ENCODE data around the gene FKBP7.
"Not testable (repeated sequence)": the region's sequence is repeated elsewhere in the genome, so short reads cannot be mapped to it uniquely, and the experiment has no call there.

Gene FKBP7

DNA sequence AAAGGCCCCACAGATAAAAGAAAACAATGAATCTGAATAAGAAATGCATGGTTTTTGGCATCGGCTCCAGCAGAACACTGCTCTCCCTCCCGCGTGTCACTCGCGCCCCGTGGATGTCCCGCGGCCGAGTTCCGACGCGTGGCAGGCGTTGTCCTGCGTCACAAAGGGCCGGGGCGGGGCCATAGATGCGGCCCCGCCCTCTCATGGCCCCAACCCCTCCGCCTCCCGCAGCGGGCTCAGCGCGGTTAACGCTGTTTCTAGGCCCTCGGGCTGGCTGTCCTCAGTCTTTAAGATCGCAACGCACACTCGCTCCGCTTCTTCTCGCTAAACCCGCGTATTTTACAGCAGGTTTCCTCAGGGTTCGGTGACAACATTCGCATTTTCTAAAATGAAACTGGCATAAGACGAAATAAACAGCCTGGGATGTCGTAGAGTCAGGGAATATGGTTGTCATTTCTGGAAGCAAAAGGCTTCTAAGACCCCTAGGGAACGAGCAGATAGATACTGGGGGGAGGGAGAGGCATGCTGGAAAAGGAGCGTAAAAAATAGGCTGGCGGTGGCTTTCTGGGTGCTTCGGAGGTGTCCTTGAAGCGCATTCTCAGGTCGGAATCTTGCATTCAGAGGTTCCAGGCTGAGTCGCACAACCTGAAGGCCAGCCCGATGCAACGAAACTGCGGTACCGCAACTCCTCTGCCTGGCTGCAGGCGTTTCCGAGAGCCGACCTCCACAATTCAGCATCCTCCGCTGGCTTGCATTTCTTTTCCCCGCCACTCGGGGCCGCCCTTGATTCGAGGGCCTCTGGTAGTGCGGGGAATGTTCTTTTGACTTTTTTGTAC, at the start of gene FKBP7:
FKBP7 (minus strand) TSS at position 162 of the 836 bp plus-strand sequence; CDS start at position 61, 101 bp downstream.
- ATAC-seq = peak; percentile 71
- peak; percentile 84 for DNase-seq

GRCh38 chr2:178527592-178527991, 49.2 kb upstream of the FKBP7 start:
- ATAC-seq = no peak
- no peak for DNase-seq

DNA sequence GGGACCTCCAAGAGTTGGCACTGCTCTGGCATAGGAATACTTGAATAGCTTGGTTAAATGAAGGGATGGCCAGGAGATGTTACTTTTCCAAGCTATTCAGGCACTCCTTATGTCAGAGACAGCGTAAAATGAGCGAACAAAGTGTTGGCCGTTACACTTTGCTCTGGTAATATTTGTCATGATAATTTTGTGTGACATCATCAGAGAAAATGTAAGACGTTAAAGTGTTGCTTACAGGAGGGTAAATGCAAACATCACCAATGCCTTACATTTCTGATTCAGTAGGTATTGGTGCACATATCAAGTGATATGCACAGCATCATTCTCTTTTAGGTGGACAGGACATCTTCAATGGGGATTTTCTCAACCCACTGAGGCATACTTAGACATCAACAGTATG, 47.9 kb upstream of the FKBP7 start:
- no peak for DNase-seq
- ATAC-seq = no peak

GRCh38 chr2:178525460-178525859, 47.1 kb upstream of the FKBP7 start:
- not testable (repeated sequence) for ATAC-seq, DNase-seq

- not testable (repeated sequence) for DNase-seq, ATAC-seq
Measured at GRCh38 chr2:178525010-178525409, 46.6 kb upstream of the FKBP7 start.

- ATAC-seq = no peak
- no peak for DNase-seq
Measured at GRCh38 chr2:178523596-178524134, 45.3 kb upstream of the FKBP7 start.

DNA sequence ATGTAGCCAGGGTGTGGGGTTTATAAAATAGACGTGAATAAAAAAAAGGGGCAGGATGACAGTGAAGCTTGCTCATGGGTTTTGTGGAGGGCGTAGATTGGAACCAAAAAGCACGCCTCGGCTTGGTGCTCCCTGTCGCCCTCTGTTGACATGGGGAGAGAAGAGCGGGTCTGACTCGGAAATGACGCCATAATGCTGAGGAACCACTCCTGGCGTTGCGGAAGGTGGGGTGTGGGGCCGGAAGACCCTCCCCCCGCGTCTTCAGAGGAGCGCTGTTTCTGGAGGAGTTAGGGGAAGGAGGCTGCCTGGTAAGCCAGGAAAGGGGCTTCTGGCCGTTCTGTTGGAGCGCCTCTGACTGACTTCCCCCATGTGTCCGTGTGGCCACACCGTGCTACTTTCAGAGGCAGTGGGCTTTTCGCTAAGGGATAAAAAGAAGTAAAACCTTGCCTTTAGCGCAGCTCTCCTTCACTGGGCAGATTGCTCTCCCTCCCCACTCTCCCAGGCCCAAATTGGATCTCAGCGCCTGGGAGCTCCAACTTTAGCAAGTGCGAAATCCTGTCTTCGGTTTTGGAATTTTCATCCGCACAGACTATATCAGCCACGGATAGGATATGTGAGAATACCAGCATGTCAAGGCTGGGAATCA, 44.7 kb upstream of the FKBP7 start:
- DNase-seq (peak; percentile 83), ATAC-seq (peak; percentile 87)

GRCh38 chr2:178521304-178522150, 43.1 kb upstream of the FKBP7 start:
- ATAC-seq (peak; percentile 56), DNase-seq (no peak)

DNA sequence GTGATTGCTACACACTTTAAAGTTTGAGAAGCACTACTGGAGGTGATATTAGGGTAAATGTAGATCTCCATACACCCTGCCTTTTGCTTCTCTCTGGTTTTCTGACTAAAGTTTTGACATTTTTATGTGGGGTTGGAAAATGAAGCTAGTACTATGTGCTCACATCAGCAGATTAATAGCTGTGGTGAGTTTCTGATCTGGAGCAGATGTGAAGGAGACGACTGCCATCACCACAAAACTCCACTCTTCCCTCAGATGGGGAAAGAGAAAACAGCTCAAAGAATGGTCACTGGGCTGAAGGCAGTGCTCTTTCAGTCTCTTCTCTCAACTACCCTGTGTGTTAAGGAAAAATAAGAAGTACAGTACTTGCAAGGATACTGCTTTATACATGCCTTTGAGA, 39.1 kb upstream of the FKBP7 start:
- ATAC-seq (no peak), DNase-seq (no peak)

DNA sequence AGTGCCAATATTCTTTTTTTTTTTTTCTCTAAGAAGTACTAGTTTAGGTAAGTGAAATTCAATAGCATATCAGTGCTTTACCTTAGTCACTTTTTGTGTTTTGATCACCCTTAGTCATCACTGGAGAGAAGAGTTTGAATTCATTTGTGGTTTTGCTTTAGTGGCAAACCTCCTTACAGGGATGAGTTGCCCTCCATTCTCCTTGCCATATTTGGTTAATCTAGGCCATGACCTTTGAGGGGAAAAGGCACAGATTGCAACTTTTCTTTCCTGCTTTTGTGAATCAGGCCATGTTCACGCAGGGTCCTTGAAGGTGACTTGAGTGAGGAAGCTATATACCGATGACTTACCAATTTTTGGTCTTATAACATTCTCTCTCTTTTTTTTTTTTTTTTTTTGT, 36.3 kb upstream of the FKBP7 start:
- peak; percentile 94 for ATAC-seq

GRCh38 chr2:178513876-178514275, 35.5 kb upstream of the FKBP7 start:
- DNase-seq (no peak), ATAC-seq (no peak)

More for the DNA sequence above, 36.3 kb upstream of the FKBP7 start:
- peak; percentile 23 for DNase-seq

- no peak for ATAC-seq
- DNase-seq = no peak
Measured at GRCh38 chr2:178512484-178512883, 34.1 kb upstream of the FKBP7 start.

- DNase-seq (no peak), ATAC-seq (no peak)
Measured at GRCh38 chr2:178510384-178510783, 32.0 kb upstream of the FKBP7 start.

DNA sequence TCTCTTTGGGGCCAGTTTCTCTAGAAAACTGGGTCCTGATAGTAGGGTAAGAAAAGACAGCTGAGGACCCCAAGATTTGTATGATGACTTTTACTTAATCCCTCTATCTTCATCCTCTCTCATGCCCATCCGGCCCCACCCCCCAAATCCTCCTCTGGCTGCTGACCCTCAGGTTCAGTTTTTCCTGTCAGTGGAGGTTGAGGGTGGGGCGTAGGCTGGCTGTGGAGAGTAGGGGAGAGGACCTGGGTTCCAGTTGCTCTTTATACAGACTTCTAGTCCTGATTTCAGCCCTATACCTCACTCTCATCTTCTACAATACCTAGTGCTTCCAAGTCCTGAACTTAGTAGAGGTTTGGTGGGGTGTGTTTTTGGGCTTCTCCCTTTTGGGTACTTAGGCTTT, 30.2 kb upstream of the FKBP7 start:
- DNase-seq = no peak
- ATAC-seq = no peak

DNA sequence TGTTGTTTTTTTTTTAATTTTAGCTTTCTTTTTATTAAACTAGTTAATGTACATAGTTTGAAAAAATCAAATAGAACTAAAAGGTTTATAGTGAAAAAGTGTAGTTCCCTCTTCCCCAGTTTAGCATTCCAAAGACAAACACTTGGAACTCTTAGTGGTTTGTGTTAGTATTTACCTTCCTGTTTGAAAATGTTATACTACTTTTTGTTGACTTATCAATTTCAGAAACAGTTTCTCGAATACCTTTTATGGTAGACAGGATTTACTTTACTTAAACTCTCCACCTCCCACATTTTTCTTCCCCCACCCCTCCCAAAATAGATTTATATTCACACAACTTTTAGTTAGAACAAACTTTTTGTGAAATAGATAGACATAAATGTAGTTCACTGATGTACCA, 28.5 kb upstream of the FKBP7 start:
- no peak for ATAC-seq

DNA sequence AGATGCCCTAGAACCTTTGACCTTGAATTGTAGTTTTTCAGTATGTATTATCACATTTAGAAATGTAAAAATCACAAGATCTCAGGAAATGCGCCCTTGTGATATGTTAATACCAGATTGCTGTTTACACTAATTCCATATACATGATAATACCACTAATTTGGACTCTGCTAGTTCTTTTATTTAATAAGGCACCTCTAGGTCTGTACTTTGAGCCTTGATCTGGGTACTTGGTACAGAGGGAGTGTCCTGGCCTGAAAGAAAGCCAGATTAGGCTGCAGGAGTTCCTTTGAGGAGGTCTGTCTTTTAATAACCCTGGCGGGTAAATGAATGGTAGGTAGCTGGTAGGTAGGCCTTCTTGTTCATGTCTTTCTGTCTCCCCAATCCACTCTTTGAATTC, 28.1 kb upstream of the FKBP7 start:
- ATAC-seq (no peak), DNase-seq (no peak)

More for the DNA sequence above, 28.5 kb upstream of the FKBP7 start:
- DNase-seq = no peak

DNA sequence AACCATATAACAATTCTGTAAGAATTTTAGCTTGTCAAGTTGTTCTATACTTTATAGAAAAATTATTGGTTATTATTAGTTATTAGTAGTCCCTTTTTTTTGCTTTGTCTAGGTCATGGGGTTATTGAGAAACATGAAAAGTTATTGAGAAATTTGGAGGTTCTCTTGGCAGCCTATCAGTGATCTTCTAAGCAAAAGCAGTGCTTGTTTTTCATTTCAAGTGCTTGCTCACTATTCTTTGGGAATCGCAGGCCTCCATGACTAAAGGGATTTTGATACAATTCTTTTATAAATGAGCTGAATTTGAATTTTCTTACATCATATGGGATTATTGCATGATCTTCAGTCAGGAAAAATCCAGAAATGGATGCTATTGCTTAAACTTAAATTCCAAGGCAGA, 27.7 kb upstream of the FKBP7 start:
- ATAC-seq = no peak
- no peak for DNase-seq

- no peak for ATAC-seq
- no peak for DNase-seq
Measured at GRCh38 chr2:178502751-178503150, 24.4 kb upstream of the FKBP7 start.

GRCh38 chr2:178499640-178500039, 21.2 kb upstream of the FKBP7 start:
- no peak for ATAC-seq
- DNase-seq = no peak

DNA sequence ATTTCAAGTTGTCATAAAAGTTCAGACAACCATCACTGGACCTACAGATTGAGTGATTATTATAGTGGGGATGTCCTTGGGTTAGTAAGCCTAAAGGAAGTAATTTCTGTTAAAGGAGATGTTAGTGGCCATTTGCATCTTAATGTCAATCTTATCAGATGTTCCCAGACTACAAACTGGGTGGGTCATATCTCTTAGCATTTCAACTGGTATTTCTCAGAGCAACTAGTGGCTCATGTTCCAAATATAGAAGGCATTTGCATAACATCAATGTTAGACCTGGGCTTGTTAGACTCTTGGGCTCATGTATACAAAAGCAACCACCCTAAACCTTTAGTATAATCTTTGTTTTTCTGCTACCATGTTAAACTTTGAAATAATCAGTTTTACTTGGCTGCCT, 19.7 kb upstream of the FKBP7 start:
- ATAC-seq (no peak), DNase-seq (no peak)

GRCh38 chr2:178496049-178496448, 17.6 kb upstream of the FKBP7 start:
- DNase-seq (no peak), ATAC-seq (no peak)

GRCh38 chr2:178491612-178492011, 13.2 kb upstream of the FKBP7 start:
- DNase-seq = no peak
- no peak for ATAC-seq
